HepG2 (cell line): ENCODE measurements around the gene UBE2M. TPM values are rescaled to one million over a fixed set of nuclear protein-coding genes. Genes with fewer than 3 reads are reported as not detected.

Source experiments
- ATAD3A ChIP-seq: sonication (generic); formaldehyde crosslinking; IDR thresholded peaks from 2 replicates; pipeline ENCODE4 v1.4.0; 2020; ENCODE audit warnings: missing genetic modification reagents
- ATF7-NPFF ChIP-seq: sonication (generic); formaldehyde crosslinking; IDR thresholded peaks from 2 replicates; pipeline ENCODE4 v1.8.1; 2023; ENCODE audit warnings: mild to moderate bottlenecking, low read depth, missing genetic modification reagents, moderate library complexity
- CREM ChIP-seq, 2 experiments: sonication (generic) in 1 of 2; formaldehyde crosslinking in 1 of 2; IDR thresholded peaks; 2 replicates each; pipeline versions ENCODE4 v1.4.0 to v1.6.1; 2016 to 2020; ENCODE audit warnings: antibody characterized with exemption in 1 of 2, mild to moderate bottlenecking in 1 of 2, missing genetic modification reagents in 1 of 2
- GZF1 ChIP-seq: sonication (generic); formaldehyde crosslinking; IDR thresholded peaks from 2 replicates; pipeline ENCODE4 v1.5.1; 2020; ENCODE audit warnings: mild to moderate bottlenecking, missing genetic modification reagents
- IKZF4 ChIP-seq: sonication (generic); formaldehyde crosslinking; IDR thresholded peaks from 2 replicates; pipeline ENCODE4 v1.5.1; 2020; ENCODE audit warnings: borderline replicate concordance, mild to moderate bottlenecking, low read depth, missing genetic modification reagents; ENCODE audit errors: not compliant biosample characterization
- MEIS2 ChIP-seq: sonication (generic); formaldehyde crosslinking; IDR thresholded peaks from 2 replicates; pipeline ENCODE4 v1.9.0; 2021; ENCODE audit warnings: mild to moderate bottlenecking, missing genetic modification reagents
- MTA1 ChIP-seq: sonication (generic); formaldehyde crosslinking; IDR thresholded peaks from 2 replicates; pipeline ENCODE4 v1.4.0; 2020; ENCODE audit warnings: missing genetic modification reagents, mild to moderate bottlenecking, borderline replicate concordance
- NFIB ChIP-seq: sonication (generic); formaldehyde crosslinking; IDR thresholded peaks from 2 replicates; pipeline ENCODE4 v1.9.0; 2021; ENCODE audit warnings: missing genetic modification reagents, mild to moderate bottlenecking, borderline replicate concordance
- POLR2AphosphoS5 ChIP-seq: IDR thresholded peaks from 2 replicates; pipeline ENCODE4 v1.6.1; 2012; ENCODE audit warnings: low read depth, low read length
- RBFOX2 ChIP-seq: fragments of 200-400 bp; formaldehyde crosslinking; IDR thresholded peaks from 2 replicates; pipeline ENCODE4 v1.6.1; 2017; ENCODE audit warnings: low read depth, mild to moderate bottlenecking, low read length
- SMYD3 ChIP-seq: sonication (generic); formaldehyde crosslinking; IDR thresholded peaks from 2 replicates; pipeline ENCODE4 v1.8.1; 2023; ENCODE audit warnings: mild to moderate bottlenecking, missing genetic modification reagents
- SNAI1 ChIP-seq: sonication (generic); formaldehyde crosslinking; IDR thresholded peaks from 2 replicates; pipeline ENCODE4 v1.5.0; 2020; ENCODE audit warnings: mild to moderate bottlenecking, missing genetic modification reagents, borderline replicate concordance
- ZBTB42 ChIP-seq: sonication (generic); formaldehyde crosslinking; IDR thresholded peaks from 2 replicates; pipeline ENCODE4 v1.5.0; 2020; ENCODE audit warnings: mild to moderate bottlenecking, missing genetic modification reagents
- ZNF160 ChIP-seq: sonication (generic); formaldehyde crosslinking; IDR thresholded peaks from 2 replicates; pipeline ENCODE4 v1.8.0; 2022; ENCODE audit warnings: mild to moderate bottlenecking, inconsistent platforms, missing genetic modification reagents
- ZNF329 ChIP-seq: sonication (generic); formaldehyde crosslinking; IDR thresholded peaks from 2 replicates; pipeline ENCODE4 v1.9.0; 2021; ENCODE audit warnings: low read depth, mild to moderate bottlenecking, missing genetic modification reagents
- ZNF570 ChIP-seq: sonication (generic); formaldehyde crosslinking; IDR thresholded peaks from 2 replicates; pipeline ENCODE4 v1.4.0; 2020; ENCODE audit warnings: mild to moderate bottlenecking, missing genetic modification reagents, borderline replicate concordance
- ZNF816 ChIP-seq: sonication (generic); formaldehyde crosslinking; IDR thresholded peaks from 2 replicates; pipeline ENCODE4 v1.8.0; 2022; ENCODE audit warnings: missing genetic modification reagents, mild to moderate bottlenecking, borderline replicate concordance
- ZSCAN31 ChIP-seq: sonication (generic); formaldehyde crosslinking; IDR thresholded peaks from 2 replicates; pipeline ENCODE4 v1.5.0; 2020; ENCODE audit warnings: low read depth, mild to moderate bottlenecking, missing genetic modification reagents
- polyA plus RNA-seq, 8 experiments: library from polyadenylated mRNA; depleted of rRNA in 3 of 8; stranded (reverse) in 7 of 8; unstranded in 1 of 8; fragments of >200 nt; fragmentation: Illumina TruSeq in 4 of 8; extraction: Trizol in 4 of 8; gene quantifications; 2 replicates each; pipeline versions ENCODE4 v1.2.1 to v1.2.3, GENCODE V29; 2011 to 2016; ENCODE audit warnings: low read depth in 4 of 8, missing spikeins in 1 of 8, mixed read lengths in 1 of 8; ENCODE audit not compliant: insufficient read depth in 1 of 8
- total RNA-seq, 5 experiments: library from RNA; depleted of rRNA; stranded (reverse); fragments of >200 nt; fragmentation: Illumina TruSeq; extraction: Trizol; gene quantifications; 2 replicates each; pipeline ENCODE4 v1.2.3, GENCODE V29; 2016; ENCODE audit warnings: low read depth in 1 of 5
- TF ChIP-seq, protein P1 (sequence below): sonication (generic); formaldehyde crosslinking; IDR thresholded peaks from 2 replicates; pipeline ENCODE4 v1.5.1; 2020; ENCODE audit warnings: mild to moderate bottlenecking, missing genetic modification reagents, borderline replicate concordance
- TF ChIP-seq, protein P2 (sequence below): IDR thresholded peaks from 2 replicates; pipeline ENCODE4 v1.6.1; 2016; ENCODE audit warnings: control low read depth
- TF ChIP-seq, protein P3 (sequence below): sonication (generic); formaldehyde crosslinking; IDR thresholded peaks from 2 replicates; pipeline ENCODE4 v1.4.0; 2020; ENCODE audit warnings: missing genetic modification reagents; ENCODE audit errors: not compliant biosample characterization
- TF ChIP-seq, protein P4 (sequence below): IDR thresholded peaks from 2 replicates; pipeline ENCODE4 v1.6.1; 2016; ENCODE audit warnings: low read depth
- TF ChIP-seq, protein P5 (sequence below): sonication (generic); formaldehyde crosslinking; IDR thresholded peaks from 2 replicates; pipeline ENCODE4 v1.4.0; 2020; ENCODE audit warnings: missing genetic modification reagents, borderline replicate concordance

The UBE2M gene
- total and polyA plus RNA-seq, 2 of the 13 experiments (the other 11 are each of a cell fraction or from before 2014, with no cell fraction given), result 36.2 to 50.3 TPM

DNA sequence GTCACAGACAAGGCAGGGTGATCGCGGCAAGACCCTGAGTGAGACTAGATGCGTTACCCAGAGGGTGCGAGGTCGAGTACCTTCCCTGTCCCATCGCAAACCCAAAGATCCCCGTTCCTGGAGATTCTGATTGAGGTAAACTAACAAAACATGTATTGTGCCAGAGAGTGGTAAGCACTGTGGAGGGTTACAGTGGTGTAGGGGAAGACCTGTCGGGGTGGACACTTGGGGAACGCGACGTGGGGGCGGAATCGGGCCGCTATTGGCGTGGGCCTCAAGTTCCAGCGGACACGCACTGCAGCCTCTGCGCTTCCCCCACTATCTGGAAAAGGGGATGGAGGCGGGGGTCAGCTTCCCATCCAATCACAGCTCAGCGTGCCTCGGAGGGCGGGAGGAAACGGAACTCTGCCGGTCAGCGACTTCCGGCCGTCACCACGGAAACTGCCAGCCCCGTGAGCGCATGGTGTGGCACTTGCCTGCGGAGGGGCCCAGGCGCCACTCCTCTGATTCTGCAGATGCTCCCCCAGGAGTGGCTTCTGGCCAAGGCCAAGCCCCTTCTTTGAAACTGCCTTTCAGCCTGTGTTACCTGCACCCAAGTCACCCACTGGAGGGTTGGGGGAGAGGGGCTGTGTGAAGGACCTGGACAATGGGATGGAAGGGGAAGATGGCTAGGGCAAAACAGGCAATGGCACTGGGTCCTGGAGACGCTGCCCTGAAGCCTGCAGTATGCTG, 1.0 kb upstream of the UBE2M start (continued):
- TF ChIP-seq ZNF570 (0 out of 2 replicates have a peak, but pooled peaks have one; percentile 49), ZNF329 (peak; percentile 88; the same call in 1 of the 2 replicates), GZF1 (CRISPR knock-in tag) (no peak), ZNF160 (CRISPR knock-in tag) (no peak), ZNF816 (peak; percentile 86), IKZF4 (CRISPR knock-in tag) (peak; percentile 75), POLR2AphosphoS5 (peak; percentile 89), SNAI1 (peak; percentile 23; the same call in 1 of the 2 replicates), MTA1 (CRISPR knock-in tag) (no peak), CREM (IDR thresholded peaks at IDR 0.05) (peak; percentile 74), CREM (CRISPR knock-in tag; IDR thresholded peaks at IDR 0.05) (no peak), ATAD3A (CRISPR knock-in tag) (no peak), MEIS2 (CRISPR knock-in tag) (no peak), SMYD3 (CRISPR knock-in tag) (no peak), ZSCAN31 (CRISPR knock-in tag) (no peak), RBFOX2 (peak; percentile 2; the same call in 1 of the 2 replicates), ATF7-NPFF (CRISPR knock-in tag) (peak; percentile 60), NFIB (CRISPR knock-in tag) (no peak), ZBTB42 (CRISPR knock-in tag) (0 out of 2 replicates have a peak, but pooled peaks have one; percentile 41)
- TF ChIP-seq, protein P1, sequence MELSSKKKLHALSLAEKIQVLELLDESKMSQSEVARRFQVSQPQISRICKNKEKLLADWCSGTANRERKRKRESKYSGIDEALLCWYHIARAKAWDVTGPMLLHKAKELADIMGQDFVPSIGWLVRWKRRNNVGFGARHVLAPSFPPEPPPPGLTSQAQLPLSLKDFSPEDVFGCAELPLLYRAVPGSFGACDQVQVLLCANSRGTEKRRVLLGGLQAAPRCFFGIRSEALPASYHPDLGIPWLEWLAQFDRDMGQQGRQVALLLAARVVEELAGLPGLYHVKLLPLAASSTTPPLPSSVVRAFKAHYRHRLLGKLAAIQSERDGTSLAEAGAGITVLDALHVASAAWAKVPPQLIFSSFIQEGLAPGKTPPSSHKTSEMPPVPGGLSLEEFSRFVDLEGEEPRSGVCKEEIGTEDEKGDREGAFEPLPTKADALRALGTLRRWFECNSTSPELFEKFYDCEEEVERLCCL (CRISPR knock-in tag), result no peak
- TF ChIP-seq, protein P2, sequence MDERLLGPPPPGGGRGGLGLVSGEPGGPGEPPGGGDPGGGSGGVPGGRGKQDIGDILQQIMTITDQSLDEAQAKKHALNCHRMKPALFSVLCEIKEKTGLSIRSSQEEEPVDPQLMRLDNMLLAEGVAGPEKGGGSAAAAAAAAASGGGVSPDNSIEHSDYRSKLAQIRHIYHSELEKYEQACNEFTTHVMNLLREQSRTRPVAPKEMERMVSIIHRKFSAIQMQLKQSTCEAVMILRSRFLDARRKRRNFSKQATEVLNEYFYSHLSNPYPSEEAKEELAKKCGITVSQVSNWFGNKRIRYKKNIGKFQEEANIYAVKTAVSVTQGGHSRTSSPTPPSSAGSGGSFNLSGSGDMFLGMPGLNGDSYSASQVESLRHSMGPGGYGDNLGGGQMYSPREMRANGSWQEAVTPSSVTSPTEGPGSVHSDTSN (CRISPR knock-in tag), result no peak
- TF ChIP-seq, protein P3, sequence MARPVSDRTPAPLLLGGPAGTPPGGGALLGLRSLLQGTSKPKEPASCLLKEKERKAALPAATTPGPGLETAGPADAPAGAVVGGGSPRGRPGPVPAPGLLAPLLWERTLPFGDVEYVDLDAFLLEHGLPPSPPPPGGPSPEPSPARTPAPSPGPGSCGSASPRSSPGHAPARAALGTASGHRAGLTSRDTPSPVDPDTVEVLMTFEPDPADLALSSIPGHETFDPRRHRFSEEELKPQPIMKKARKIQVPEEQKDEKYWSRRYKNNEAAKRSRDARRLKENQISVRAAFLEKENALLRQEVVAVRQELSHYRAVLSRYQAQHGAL (CRISPR knock-in tag), result no peak
- TF ChIP-seq, protein P4, sequence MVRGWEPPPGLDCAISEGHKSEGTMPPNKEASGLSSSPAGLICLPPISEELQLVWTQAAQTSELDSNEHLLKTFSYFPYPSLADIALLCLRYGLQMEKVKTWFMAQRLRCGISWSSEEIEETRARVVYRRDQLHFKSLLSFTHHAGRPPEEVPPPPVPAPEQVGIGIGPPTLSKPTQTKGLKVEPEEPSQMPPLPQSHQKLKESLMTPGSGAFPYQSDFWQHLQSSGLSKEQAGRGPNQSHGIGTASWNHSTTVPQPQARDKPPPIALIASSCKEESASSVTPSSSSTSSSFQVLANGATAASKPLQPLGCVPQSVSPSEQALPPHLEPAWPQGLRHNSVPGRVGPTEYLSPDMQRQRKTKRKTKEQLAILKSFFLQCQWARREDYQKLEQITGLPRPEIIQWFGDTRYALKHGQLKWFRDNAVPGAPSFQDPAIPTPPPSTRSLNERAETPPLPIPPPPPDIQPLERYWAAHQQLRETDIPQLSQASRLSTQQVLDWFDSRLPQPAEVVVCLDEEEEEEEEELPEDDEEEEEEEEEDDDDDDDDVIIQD (CRISPR knock-in tag), result no peak
- TF ChIP-seq, protein P5, sequence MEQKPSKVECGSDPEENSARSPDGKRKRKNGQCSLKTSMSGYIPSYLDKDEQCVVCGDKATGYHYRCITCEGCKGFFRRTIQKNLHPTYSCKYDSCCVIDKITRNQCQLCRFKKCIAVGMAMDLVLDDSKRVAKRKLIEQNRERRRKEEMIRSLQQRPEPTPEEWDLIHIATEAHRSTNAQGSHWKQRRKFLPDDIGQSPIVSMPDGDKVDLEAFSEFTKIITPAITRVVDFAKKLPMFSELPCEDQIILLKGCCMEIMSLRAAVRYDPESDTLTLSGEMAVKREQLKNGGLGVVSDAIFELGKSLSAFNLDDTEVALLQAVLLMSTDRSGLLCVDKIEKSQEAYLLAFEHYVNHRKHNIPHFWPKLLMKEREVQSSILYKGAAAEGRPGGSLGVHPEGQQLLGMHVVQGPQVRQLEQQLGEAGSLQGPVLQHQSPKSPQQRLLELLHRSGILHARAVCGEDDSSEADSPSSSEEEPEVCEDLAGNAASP, result no peak
